Loucy (cell line): Measurements from ENCODE around the gene EML1.

Experiments used
- H2AFZ ChIP-seq: fragments of 200-600 bp; sonication (generic); 2 replicates; pipeline ENCODE4 v1.6.0; 2016; ENCODE audit warnings: antibody characterized with exemption, mild to moderate bottlenecking, low read length, moderate library complexity
- H3F3A ChIP-seq: fragments of 200-600 bp; 2 replicates; pipeline ENCODE4 v1.6.0; 2016; ENCODE audit warnings: antibody characterized with exemption, low read depth, mild to moderate bottlenecking
- H3K27me3 ChIP-seq: fragments of 200-600 bp; sonication (generic); 2 replicates; pipeline ENCODE4 v1.6.1; 2014; ENCODE audit warnings: low read length, mild to moderate bottlenecking; ENCODE audit not compliant: insufficient read depth, poor library complexity, severe bottlenecking
- H3K36me3 ChIP-seq: fragments of 200-600 bp; sonication (generic); 2 replicates; pipeline ENCODE4 v1.6.1; 2016; ENCODE audit warnings: low read length; ENCODE audit not compliant: insufficient read depth
- H3K4me1 ChIP-seq: fragments of 200-600 bp; sonication (generic); 2 replicates; pipeline ENCODE4 v1.5.1; 2014; ENCODE audit warnings: low read length, mild to moderate bottlenecking; ENCODE audit not compliant: insufficient read depth, poor library complexity, severe bottlenecking
- H3K4me2 ChIP-seq: fragments of 200-600 bp; sonication (generic); 2 replicates; pipeline ENCODE4 v1.6.0; 2014; ENCODE audit warnings: antibody characterized with exemption, low read length, low read depth, mild to moderate bottlenecking; ENCODE audit not compliant: poor library complexity, severe bottlenecking
- H3K4me3 ChIP-seq: fragments of 200-600 bp; sonication (generic); 2 replicates; pipeline ENCODE4 v1.5.1; 2014; ENCODE audit warnings: low read length, mild to moderate bottlenecking, mixed read lengths; ENCODE audit not compliant: poor library complexity, severe bottlenecking
- H3K79me2 ChIP-seq: fragments of 200-600 bp; sonication (generic); 2 replicates; pipeline ENCODE4 v1.6.1; 2014; ENCODE audit warnings: low read length; ENCODE audit not compliant: insufficient read depth
- H3K9ac ChIP-seq: fragments of 200-600 bp; sonication (generic); 2 replicates; pipeline ENCODE4 v1.6.0; 2014; ENCODE audit warnings: mild to moderate bottlenecking, low read depth, low read length, moderate library complexity; ENCODE audit not compliant: poor library complexity, severe bottlenecking
- H3K9me2 ChIP-seq: fragments of 200-600 bp; sonication (generic); replicated peaks from 2 replicates; pipeline ENCODE4 v1.6.1; 2016; ENCODE audit warnings: low read depth, low read length, mixed read lengths
- H3K9me3 ChIP-seq: fragments of 200-600 bp; sonication (generic); 2 replicates; pipeline ENCODE4 v1.6.1; 2014; ENCODE audit warnings: mild to moderate bottlenecking, antibody characterized with exemption, low read length, low read depth; ENCODE audit not compliant: insufficient read depth
- H4K20me1 ChIP-seq: fragments of 200-600 bp; sonication (generic); 2 replicates; pipeline ENCODE4 v1.6.0; 2014; ENCODE audit warnings: antibody characterized with exemption, low read length, mild to moderate bottlenecking; ENCODE audit not compliant: insufficient read depth, poor library complexity, severe bottlenecking
- EZH2phosphoT487 ChIP-seq: fragments of 200-600 bp; IDR thresholded peaks from 2 replicates; pipeline ENCODE4 v1.6.1; 2018; ENCODE audit warnings: antibody characterized with exemption, mild to moderate bottlenecking, moderate library complexity, borderline replicate concordance
- TF ChIP-seq, protein P1 (sequence below): fragments of 200-600 bp; sonication (generic); conservative IDR thresholded peaks from 2 replicates; pipeline ENCODE4 v1.5.1; 2014; ENCODE audit warnings: mild to moderate bottlenecking, antibody characterized with exemption, low read length

EML1 gene

GRCh38 chr14:99907761-99908652 lies 114.8 kb downstream of the EML1 start:
- Histone ChIP-seq H3K36me3 (no peaks in the 10 kb centered on the region), H3K79me2 (no peaks in the 10 kb centered on the region), H3F3A (no peaks in the 10 kb centered on the region), H3K9me2 (no peaks in the 10 kb centered on the region), H3K9ac (no peak overlapping the region), H3K4me2 (no peak overlapping the region), H3K9me3 (0 out of 2 replicates have a peak, but pooled peaks cover 3% of the 10 kb centered on the region), H4K20me1 (no peaks in the 10 kb centered on the region), H3K27me3 (no peaks in the 10 kb centered on the region), H3K4me3 (no peak overlapping the region), H2AFZ (no peak overlapping the region), H3K4me1 (no peaks in the 10 kb centered on the region)
- TF ChIP-seq EZH2phosphoT487: no peak
- TF ChIP-seq, protein P1, sequence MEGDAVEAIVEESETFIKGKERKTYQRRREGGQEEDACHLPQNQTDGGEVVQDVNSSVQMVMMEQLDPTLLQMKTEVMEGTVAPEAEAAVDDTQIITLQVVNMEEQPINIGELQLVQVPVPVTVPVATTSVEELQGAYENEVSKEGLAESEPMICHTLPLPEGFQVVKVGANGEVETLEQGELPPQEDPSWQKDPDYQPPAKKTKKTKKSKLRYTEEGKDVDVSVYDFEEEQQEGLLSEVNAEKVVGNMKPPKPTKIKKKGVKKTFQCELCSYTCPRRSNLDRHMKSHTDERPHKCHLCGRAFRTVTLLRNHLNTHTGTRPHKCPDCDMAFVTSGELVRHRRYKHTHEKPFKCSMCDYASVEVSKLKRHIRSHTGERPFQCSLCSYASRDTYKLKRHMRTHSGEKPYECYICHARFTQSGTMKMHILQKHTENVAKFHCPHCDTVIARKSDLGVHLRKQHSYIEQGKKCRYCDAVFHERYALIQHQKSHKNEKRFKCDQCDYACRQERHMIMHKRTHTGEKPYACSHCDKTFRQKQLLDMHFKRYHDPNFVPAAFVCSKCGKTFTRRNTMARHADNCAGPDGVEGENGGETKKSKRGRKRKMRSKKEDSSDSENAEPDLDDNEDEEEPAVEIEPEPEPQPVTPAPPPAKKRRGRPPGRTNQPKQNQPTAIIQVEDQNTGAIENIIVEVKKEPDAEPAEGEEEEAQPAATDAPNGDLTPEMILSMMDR: no peak

DNA sequence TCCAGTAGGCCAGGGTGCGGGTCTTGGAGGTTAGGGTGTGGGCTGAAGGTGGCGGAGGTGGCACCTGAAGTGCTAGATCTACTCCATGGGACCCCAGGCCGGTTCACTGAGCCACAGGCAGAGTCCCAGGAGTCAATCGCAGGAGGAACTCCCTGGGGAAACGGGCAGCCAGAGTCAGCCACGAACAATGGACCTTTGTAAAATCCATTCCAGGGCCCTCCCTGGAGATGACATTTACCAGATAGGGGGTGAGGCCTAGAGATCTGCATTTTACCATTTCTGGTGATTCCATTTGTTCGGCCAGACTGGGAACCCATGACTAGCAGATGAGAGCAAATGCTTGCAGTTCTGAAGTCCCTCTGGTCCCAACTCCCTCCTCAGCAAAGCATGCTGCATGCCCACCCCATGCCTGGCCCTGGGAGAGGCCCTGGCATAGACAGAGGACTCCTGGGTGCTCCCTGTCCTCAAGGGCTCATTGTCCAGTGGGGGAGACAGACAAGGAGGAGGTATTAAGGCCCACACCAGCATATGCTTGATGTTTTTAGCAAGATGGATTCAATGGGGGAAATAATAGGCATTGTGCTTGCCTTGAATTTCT lies 115.5 kb downstream of the EML1 start:
- no peaks in the 10 kb centered on the region for H3K27me3 ChIP-seq
- H3K4me1 ChIP-seq: no peaks in the 10 kb centered on the region
- H3K9me2 ChIP-seq: no peaks in the 10 kb centered on the region
- H3K36me3 ChIP-seq: no peaks in the 10 kb centered on the region
- H3K4me2 ChIP-seq: no peak overlapping the region
- no peak overlapping the region for H2AFZ ChIP-seq
- no peak for TF ChIP-seq EZH2phosphoT487
- TF ChIP-seq, protein P1: no peak
- H3K79me2 ChIP-seq: no peaks in the 10 kb centered on the region
- H3K4me3 ChIP-seq: no peak overlapping the region
- H3K9me3 ChIP-seq: no peaks in the 10 kb centered on the region
- no peaks in the 10 kb centered on the region for H4K20me1 ChIP-seq
- no peaks in the 10 kb centered on the region for H3F3A ChIP-seq
- H3K9ac ChIP-seq: no peak overlapping the region

DNA sequence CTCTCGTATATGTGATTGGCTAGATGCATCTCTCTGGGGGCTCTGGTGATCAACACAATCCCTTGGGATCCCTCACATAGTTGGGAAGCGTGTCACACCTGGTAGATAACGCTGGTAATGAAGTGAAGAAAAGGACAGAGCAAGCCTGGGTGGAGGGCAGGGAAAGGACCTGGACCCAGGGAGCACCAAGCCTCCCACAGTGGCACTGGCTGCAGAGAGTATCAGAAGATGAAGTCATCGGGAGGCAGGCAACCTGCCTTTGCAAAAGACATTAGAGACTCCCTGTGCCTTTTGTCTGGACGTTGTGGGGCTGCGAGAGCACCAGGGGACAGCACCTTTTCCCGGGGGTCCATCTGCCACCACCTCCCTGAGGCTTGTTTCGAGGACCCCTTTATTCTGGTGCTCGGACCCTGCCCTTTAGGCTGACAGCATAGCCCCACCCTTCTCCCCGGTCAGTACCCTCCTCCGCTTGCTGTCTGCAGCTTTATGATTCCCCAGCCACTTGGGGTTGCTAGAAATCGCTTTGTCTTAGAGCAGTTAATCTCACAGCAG lies 116.4 kb downstream of the EML1 start:
- no peaks in the 10 kb centered on the region for H3K9me2 ChIP-seq
- no peaks in the 10 kb centered on the region for H4K20me1 ChIP-seq
- H3K4me1 ChIP-seq: no peaks in the 10 kb centered on the region
- no peaks in the 10 kb centered on the region for H3K36me3 ChIP-seq
- H3K79me2 ChIP-seq: no peaks in the 10 kb centered on the region
- no peak overlapping the region for H2AFZ ChIP-seq
- H3K4me3 ChIP-seq: no peak overlapping the region
- no peak for TF ChIP-seq EZH2phosphoT487
- TF ChIP-seq, protein P1: no peak
- H3K9ac ChIP-seq: no peak overlapping the region
- H3K4me2 ChIP-seq: no peak overlapping the region
- no peaks in the 10 kb centered on the region for H3F3A ChIP-seq
- no peaks in the 10 kb centered on the region for H3K9me3 ChIP-seq
- H3K27me3 ChIP-seq: no peaks in the 10 kb centered on the region
